CMK (cell line): ENCODE data around the gene ITGA8.
"Not testable (repeated sequence)": the region's sequence is repeated elsewhere in the genome, so short reads cannot be mapped to it uniquely, and the experiment has no call there.

Experiments used
- DNase-seq: peaks from one replicate; pipeline ENCODE4 v3.0.0-alpha.2; 2010; ENCODE audit warnings: low read depth

The ITGA8 gene

DNA sequence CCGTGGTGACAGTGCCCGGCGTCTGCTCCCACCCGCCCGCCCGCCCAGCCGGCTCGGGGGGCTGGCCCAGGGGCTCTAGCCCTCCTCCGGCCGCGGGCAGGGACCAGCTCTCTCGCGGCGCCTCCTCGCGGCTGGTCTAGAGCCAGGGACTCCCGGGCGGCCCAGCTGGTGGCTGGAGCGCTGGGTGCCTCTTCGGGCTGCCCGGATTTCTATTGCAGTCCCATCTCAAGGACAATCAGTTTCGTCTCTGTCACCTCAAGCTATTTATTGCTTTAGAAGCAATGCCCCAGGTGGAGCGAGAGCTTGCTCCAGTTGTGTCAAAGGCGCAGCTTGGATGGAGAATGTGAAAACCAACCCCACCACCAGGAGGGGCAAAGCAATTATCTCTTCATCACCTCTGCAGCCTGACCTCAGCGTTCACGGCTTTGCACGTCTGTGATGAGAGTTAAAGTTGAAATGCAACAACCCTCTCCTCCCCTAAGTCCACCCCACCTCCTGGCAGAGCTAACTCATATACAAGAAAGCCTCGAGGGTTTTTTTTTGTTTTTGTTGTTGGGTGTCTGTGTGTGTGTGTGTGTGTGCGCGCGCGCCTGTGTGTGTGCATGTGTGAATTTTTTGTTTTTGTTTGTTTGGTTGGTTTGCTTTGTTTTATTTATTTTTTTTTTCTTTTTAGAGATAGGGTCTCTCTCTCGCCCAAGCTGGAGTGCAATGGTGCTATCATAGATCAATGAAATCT, at the start of gene ITGA8:
ITGA8 (minus strand) TSS at position 24 of the 736 bp plus-strand sequence. CDS start 151 bp downstream, outside the sequence.
- DNase-seq: no peak

DNA sequence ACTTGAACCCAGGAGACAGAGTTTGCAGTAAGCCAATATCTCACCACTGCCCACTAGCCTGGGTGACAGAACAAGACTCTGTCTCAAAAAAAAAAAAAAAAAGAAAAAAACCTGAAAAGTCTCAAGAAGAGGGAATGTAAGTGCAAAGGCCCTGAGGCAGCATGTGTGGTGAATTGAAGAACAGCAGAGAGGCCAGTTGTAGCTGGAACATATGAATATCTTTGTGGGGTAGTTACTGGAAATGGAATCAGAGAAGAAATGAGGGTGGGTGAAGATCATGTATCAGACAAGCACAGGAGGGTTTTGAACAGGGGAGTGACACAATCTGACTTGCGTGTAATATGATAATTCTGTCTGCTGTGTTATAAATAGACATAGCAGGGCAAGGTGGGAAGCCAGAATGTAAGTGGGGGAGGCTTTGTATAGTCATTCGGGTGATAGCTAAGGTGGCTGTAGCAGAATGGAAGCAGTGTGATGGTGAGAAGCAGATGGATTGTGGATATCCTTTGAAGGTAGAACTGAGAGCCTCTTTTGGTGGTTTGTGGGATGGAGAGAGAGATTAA, 45.3 kb upstream of the ITGA8 start:
- no peak for DNase-seq

GRCh38 chr10:15763006-15763405, 43.3 kb upstream of the ITGA8 start:
- no peak for DNase-seq

DNA sequence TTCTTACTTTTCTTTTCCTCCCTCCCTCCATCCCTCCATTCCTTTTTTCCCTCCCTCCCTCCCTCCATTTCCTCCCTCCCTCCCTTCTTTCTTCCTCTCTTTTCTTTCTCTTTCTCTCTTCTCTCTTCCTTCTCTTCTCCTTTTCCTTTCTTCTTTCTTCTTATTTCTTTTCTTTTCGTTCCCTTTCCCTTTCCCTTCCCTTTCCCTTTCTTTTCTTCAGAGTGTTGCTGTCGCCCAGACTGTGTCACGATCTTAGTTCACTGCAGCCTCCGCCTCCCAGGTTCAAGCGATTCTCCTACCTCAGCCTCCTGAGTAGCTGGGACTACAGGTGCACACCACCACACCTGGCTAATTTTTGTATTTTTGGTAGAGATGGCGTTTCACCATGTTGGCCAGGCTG, 42.5 kb upstream of the ITGA8 start:
- DNase-seq: not testable (repeated sequence)

DNA sequence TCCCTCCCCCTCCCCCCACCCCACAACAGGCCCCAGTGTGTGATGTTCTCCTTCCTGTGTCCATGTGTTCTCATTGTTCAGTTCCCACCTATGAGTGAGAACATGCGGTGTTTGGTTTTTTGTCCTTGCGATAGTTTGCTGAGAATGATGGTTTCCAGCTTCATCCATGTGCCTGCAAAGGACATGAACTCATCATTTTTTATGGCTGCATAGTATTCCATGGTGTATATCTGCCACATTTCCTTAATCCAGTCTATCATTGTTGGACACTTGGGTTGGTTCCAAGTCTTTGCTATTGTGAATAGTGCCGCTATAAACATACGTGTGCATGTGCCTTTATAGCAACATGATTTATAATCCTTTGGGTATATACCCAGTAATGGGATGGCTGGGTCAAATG, 41.5 kb upstream of the ITGA8 start:
- DNase-seq: not testable (repeated sequence)

DNA sequence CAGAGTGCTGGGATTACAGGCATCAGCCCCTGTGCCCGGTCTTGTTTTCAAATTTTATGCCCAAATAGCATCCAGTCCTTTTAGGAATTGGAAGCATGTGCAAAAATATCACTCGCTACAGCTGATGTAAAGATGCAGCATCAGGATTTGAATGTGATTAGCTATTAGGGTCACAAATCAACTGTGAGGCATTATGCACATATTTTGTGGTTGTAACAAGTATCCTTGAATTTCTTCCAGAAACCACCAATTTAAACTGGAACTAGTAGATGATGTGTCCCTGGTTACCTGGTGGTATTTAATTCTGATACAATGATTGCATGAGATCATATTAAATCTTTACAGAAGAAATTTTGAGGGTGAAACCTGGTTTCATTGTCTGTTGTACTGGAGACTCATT, 41.0 kb upstream of the ITGA8 start:
- DNase-seq: no peak

DNA sequence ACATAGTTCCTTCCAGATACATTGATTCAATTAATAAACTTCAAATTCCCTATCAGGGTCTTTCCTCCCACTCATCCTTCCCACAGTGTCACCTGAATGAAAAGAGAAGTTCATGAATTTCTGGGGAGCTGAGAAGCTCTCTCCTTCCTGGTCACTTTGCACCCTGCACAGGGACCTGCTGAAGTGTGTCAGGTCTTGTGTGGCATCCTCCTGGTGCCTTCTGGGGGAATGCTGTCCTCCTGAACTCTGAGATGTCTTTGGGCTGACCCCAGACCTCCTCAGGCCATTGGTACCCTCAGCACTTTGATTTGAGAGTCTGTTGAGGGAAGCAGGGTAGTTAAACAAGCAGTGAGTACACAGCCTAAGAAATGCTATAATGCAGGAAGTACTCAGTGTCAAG, 39.5 kb upstream of the ITGA8 start:
- no peak for DNase-seq

DNA sequence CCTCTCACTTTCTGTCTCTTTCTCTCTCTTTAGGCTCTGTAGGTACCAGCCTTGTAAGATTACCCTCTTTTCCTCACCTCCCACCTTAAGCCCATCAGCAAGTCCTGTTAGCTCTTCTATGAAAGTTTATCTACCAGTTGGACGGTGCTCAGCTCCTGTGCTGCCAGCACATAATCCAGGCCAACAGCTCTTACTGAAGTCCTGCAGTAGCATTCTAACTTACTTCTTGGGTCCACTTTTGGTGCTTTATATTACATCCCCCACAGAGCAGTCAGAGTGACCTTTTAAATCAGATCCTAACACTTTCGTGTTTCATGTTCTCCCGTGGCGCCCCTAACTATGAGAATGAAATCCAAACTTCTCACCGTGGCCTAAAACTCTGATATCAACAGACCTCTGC, 38.9 kb upstream of the ITGA8 start:
- DNase-seq: no peak

DNA sequence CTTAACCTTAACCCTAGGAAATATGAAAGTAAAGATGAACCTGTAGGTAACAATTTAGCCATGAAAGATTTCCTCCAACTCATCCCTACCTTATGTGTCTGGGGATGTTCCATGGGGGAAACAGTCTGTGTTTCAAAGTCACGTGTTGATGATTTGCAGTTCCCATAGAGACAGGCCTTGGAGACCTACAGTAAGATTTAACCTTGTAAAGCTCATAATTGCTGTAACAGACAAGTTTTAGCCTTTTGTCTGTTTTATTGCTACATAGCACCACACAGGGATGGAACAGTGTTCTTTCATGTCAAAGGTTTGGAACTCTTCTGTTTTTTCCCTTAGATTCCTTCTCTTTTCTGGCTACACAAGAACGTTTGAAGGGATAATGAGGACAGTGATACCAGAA, 35.2 kb upstream of the ITGA8 start:
- DNase-seq: no peak

DNA sequence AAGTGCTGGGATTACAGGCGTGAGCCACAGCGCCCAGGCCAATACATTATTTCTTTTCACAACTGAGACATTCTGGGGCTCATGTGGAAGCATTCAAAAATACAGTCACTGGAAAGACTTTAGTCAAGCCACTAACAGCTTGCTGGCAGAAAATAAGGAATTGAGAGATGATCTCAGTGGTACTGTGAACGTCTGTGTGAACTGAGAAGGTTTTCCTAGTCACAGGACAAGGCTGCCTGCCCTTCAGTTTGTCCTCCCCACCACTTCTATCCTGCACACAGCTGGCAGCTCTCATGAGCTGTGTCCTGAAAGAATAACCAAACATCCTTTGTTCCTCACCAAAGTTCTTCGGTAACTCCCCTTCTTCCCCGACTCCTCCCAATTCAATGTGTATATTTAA, 31.3 kb upstream of the ITGA8 start:
- no peak for DNase-seq

GRCh38 chr10:15748126-15748525, 28.4 kb upstream of the ITGA8 start:
- DNase-seq: no peak

GRCh38 chr10:15747632-15748031, 27.9 kb upstream of the ITGA8 start:
- DNase-seq: no peak

DNA sequence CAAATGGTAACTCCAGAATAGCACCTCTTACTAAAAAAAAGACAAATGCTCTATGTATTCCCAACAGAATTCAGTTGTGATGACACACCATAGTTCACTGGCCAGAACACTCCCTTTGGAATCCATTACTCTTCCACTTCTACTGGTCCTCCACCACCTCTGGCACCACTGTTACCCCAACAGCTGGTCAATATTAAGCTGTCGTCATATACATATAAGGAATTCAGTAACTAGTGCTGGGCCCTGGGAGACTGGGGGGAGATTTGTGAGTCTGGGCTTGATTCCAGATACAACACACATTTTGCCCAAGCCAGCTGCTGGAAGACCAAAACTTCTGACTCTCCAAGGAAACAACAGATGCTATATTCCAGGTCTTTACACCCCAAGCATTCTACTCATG, 26.0 kb upstream of the ITGA8 start:
- no peak for DNase-seq

- peak; percentile 31 for DNase-seq
Measured at GRCh38 chr10:15744217-15744865, 24.6 kb upstream of the ITGA8 start.

DNA sequence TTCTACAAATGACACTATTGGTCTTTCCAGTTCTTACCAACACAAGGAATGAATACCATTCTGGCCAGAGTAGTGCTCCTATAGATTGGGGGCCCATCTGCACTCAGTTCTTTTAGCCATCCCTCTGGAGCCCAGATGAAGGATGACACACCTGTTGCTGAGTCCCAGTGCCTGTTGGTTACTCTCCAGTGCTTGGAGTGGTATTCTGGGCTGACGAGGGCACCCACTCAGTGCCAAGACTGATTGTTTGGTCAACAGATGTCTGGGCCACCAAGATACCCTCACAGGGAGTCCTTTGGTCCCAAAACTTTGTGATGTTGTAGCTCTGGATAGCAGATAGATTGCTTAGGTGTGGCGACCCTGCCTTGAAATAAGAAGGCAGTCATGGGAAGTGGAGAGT, 23.7 kb upstream of the ITGA8 start:
- no peak for DNase-seq

DNA sequence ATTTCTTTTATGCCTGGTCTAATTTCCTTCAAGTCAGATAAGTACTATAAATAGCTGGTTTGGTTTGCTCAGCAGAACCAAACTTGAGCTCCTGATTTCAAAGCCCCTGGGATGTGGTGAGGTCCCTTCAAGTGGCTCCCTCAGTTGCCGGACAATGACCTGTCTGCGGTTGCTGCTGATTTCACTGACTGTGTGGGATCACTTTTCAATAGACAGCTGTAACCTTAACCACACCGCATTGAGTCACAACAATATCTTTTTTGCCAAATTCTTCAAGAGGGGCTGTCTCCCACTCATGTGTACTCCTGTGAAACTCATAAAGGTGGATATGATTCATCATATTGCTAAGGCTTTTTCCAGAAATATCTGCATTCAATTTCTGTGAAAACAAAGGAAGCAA, 23.1 kb upstream of the ITGA8 start:
- DNase-seq: no peak

GRCh38 chr10:15742102-15742501, 22.4 kb upstream of the ITGA8 start:
- DNase-seq: no peak

- DNase-seq: no peak
Measured at GRCh38 chr10:15741581-15741980, 21.9 kb upstream of the ITGA8 start.

GRCh38 chr10:15740261-15740660, 20.5 kb upstream of the ITGA8 start:
- DNase-seq: no peak

DNA sequence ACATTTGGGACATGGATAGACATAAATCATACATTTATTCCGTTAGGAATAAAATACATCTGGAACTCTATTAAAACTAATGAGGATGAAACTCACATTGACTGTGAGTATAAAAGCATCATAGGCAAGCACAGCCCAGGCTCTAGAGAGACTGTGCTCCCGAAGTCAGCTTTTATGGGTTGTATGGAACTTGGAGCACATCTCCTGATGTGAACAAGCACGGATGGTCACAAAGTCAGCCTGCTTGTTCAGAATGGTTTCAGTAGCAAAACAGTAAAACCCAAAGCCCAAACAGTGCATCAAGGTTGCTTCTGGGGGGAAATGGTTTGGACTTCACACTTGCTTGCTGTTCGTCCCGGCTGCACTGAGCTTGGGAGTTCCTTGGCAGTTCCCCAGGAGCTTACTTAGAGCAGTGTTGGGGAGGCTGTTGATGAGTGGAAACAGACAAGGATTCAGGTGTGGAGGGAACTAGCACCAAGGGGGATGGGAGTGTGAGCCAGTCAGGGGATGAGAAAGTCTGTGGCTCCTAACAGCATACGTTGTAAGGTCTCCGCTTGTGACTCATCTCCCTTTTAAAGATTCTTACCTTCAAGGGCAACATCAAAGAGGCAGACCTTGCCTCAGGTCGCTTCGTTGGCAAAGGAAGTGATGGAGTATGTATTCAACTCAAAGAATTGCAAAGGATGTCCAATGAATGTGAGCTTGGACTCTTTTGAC, 19.7 kb upstream of the ITGA8 start:
- no peak for DNase-seq

DNA sequence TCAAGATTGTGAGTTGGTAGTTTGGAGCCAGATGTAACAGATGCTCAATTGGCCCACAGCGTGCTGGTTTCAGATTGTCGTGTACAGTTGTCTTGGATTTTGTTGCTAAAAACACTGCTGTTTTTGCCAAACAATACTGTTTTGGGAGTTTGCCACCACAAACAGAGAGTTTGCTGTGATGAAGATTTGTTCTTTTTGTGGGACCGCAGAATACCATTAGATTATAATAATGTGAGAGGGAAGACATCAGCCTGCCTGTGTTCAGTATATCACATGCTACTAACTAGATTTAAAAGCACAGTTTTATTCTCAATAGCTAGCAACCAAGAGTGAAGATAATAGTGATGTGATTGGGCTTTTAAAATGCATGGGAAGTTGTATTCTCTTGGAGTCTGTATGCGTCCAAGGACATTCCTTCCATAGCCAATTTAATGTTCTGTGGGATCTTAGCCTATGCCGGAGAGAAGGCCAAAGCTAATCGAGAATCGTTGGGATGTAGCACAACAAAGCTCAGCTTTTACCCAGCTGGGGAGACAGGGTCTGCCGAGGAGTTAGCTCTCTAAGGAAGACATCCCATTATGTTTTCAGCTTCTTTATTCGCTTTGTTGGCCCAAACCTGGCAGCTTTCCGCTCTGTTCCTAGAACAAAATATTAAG, 18.7 kb upstream of the ITGA8 start:
- DNase-seq: no peak

DNA sequence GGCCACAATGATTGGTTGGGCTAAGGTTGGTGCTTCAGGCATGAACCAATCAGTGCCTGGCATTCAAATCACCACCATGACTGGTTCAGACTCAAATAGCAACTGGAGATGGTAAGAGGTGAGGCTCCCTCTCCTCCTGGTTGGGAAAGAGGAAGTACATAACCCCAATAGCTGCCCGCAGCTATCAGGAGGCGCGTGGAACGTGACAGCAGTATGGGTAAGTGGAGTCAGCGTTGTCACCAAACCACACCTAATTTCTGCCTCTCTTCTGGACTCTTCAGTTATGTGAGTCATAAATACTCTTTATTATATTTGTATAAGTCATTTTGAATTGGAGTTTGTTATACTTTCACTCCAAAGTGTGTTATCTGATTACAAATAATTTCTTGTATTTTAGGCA, 17.9 kb upstream of the ITGA8 start:
- no peak for DNase-seq
